Choroid plexus epithelial cell (primary cell): ENCODE results near the gene MRPS14.

Source experiments
- DNase-seq: peaks from one replicate; pipeline ENCODE4 v3.0.0-alpha.2; 2010; ENCODE audit warnings: low read depth
- H3K4me3 ChIP-seq: 2 replicates; pipeline ENCODE4 v1.5.1; 2011; ENCODE audit warnings: low read depth, mild to moderate bottlenecking, control low read depth, low read length, moderate library complexity
- TF ChIP-seq, protein P1 (sequence below): conservative IDR thresholded peaks from 2 replicates; pipeline ENCODE4 v1.5.1; 2011; ENCODE audit warnings: low read depth, mild to moderate bottlenecking, control low read depth, inconsistent platforms, low read length, moderate library complexity

MRPS14 gene

DNA sequence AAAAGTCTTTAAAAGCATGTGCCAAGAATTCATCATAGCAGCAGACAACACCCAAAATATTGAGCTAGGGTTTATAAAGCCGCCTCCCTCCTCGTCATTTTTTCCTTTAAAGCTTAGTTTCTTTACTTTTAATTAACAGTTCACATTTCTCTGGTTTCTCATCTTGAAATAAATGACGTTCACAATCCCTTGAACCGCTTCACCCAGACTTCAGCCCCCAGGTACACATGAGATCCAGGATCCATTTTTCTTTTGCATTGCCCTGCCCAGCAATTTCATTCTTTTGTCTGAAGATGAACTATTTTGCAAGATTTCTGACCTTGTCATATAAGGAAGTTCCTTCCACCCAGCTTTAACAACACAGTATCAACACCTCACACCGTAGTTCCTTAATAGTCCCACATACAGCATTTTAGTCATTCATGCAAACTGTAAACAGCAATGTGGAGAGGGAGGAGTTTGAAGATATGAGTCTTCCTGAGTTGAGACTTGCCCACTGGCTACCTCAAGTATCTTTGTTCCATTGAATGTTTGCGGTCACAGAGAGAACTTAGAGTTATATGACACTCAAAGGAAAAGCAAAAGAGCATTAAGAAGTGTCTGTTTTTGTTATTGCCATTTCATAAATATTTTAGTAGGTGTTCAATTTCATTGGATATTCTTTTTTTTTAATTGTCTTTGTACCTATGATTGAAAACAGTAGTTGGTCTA, 58.8 kb downstream of the MRPS14 start:
- TF ChIP-seq, protein P1, sequence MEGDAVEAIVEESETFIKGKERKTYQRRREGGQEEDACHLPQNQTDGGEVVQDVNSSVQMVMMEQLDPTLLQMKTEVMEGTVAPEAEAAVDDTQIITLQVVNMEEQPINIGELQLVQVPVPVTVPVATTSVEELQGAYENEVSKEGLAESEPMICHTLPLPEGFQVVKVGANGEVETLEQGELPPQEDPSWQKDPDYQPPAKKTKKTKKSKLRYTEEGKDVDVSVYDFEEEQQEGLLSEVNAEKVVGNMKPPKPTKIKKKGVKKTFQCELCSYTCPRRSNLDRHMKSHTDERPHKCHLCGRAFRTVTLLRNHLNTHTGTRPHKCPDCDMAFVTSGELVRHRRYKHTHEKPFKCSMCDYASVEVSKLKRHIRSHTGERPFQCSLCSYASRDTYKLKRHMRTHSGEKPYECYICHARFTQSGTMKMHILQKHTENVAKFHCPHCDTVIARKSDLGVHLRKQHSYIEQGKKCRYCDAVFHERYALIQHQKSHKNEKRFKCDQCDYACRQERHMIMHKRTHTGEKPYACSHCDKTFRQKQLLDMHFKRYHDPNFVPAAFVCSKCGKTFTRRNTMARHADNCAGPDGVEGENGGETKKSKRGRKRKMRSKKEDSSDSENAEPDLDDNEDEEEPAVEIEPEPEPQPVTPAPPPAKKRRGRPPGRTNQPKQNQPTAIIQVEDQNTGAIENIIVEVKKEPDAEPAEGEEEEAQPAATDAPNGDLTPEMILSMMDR = no peak
- no peak overlapping the region for H3K4me3 ChIP-seq
- peak; percentile 56 for DNase-seq

DNA sequence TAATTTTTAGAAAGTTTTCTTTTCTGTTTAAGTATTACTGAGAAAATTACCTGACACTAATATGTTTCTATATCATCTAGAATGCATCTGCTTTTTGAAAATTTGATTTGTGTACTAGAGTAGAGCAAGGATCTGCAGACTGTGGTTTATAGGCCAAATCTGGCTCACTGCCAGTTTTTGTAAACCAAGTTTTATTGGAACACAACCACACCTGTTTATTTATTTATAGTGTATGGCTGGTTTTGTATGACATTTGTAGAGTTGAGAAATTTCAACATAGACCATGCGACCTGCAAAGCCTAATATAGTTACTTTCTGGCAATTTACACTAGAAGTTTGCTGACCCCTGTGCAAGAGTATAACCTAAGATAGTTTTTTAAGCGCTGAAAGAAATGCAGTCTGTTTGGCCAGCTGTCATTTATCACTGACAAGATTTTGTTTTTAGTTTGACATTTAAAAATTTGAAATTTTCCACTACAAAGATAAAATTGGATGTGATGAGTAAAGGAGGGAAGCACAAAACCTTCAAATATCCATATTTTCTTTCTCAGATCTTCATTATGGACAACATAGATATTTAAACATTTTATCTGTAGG, 59.6 kb downstream of the MRPS14 start:
- no peak overlapping the region for H3K4me3 ChIP-seq
- TF ChIP-seq, protein P1 = no peak
- no peak for DNase-seq
